Right ventricle myocardium superior (tissue), 1 donor: ENCODE data around the gene TMEM74B. TPM values are rescaled to one million over a fixed set of nuclear protein-coding genes. Genes with fewer than 3 reads are reported as not detected.
"Not testable (repeated sequence)": the region's sequence is repeated elsewhere in the genome, so short reads cannot be mapped to it uniquely, and the experiment has no call there.

Experiments used
- ATAC-seq: fragments of 200-7000 bp; cut with Tn5 transposase; one replicate; pipeline ENCODE4 v1.9.1; 2020; ENCODE audit warnings: mild to moderate bottlenecking; ENCODE audit not compliant: poor library complexity
- DNase-seq: peaks from one replicate; pipeline ENCODE4 v3.0.0-alpha.2; 2020
- intact Hi-C: fragments of 100-400 bp; cut with DNase I; formaldehyde crosslinking; loops from one replicate; pipeline ENCODE4 v1.11.2; 2022
- long read RNA-seq: library from polyadenylated mRNA; unstranded; transcript quantifications from one replicate; pipeline ENCODE4 v2.0.0, GENCODE V29; 2021
- total RNA-seq: library from RNA; stranded (reverse); fragmentation: NEBNext Ultra II Directional; extraction: Animal tissue kit (Norgen Biotek cat#: 25700); gene quantifications from one replicate; pipeline ENCODE4 v1.2.1, GENCODE V29; 2021
- donor health status: DM: no; HTN: yes; CAD: no; lungs with severe emphysema.

Gene TMEM74B
- total RNA-seq: 5.2 TPM
- long read RNA-seq, partial matches to known transcripts: 0 of 8 reads
- long read RNA-seq, other reads (novel, unspliced or antisense): 2 of 8 reads

DNA sequence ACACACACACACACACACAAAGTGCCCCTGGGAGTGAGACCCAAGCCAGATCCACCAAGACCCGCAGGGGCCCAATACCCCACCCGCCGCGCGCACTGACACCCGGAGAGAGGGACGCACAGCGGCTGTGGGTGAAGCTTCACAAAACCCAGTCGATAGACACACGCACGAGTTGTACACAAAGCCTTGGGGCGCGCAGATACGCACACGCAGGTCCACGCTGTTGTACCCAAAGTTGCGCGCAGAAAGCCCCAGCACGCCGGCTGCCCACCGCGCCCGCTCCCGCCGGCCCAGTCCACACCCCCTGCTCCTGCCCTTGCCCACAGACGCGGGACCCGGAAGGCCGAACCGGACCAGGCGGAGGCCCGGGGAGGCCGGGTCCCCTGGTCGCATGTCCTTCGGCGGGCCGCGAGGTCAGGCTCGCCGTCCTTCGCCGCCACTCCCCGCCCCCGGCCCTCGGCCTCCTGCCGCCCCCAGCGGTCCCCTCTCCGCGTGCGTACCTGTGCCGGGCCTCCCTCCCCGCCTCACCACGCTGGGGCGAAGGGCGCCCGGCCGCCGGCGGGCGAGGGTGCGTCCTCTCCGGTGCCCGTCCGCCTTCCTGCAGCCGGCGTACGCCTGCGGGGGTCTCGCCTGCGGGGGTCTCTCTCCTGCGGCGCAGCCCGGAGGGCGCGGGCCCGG, at the start of gene TMEM74B:
Gene TMEM74B, minus strand, starts transcription at position 344 of the 678 bp plus-strand sequence. CDS start 1,180 bp downstream, outside the sequence.
- DNase-seq (no peak), ATAC-seq (peak; percentile 24)
- intact Hi-C loops: no loop called here

- ATAC-seq (no peak), DNase-seq (no peak)
- intact Hi-C loops: no loop called here
These were observed 47.7 kb upstream of the TMEM74B start for GRCh38 chr20:1232286-1233111.

- ATAC-seq: no peak
- intact Hi-C loops: no loop called here
- no peak for DNase-seq
These were observed 44.8 kb upstream of the TMEM74B start for GRCh38 chr20:1229541-1229940.

- ATAC-seq: peak; percentile 95
- intact Hi-C loops: no loop called here
- peak; percentile 78 for DNase-seq
These were observed 41.2 kb upstream of the TMEM74B start, which contains the start of gene RAD21L1 for GRCh38 chr20:1225783-1226654. Gene RAD21L1 (plus strand): TSS chr20:1226044. CDS start chr20:1228454, 2,410 bp downstream.

GRCh38 chr20:1225263-1225782, 40.5 kb upstream of the TMEM74B start:
- DNase-seq (no peak), ATAC-seq (no peak)
- intact Hi-C loops: no loop called here

DNA sequence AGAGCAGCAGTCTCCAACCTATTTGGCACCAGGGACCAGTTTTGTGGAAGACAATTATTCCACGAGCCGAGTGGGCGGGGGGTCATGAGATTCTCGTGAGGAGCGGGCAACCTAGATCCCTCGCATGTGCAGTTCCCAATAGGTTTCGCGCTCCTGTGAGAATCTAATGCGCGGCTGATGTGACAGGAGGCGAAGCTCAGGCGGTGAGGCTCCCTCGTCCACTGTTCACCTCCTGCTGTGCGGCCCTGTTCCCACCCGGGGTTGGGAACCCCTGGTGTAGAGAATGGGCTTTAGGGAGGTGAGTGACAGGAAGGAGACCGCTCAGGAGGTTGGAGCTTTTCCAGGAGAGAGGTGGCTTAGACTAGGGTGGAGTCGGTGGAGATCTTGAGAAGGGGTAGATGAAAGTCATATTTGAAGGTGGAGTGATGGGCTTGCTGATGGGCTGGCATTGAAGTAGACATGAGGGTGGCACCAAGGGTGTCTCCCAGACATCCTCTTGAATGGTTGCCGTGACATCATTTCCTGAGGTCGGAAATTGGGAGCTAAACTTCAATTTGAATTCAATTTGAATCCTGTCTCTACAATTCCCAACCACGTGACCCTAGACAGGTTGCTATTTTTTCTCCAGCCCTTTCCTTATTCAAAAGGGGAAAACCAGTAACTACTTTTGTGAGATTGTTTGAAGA, 39.6 kb upstream of the TMEM74B start:
- no peak for DNase-seq
- intact Hi-C loops: no loop called here
- no peak for ATAC-seq

DNA sequence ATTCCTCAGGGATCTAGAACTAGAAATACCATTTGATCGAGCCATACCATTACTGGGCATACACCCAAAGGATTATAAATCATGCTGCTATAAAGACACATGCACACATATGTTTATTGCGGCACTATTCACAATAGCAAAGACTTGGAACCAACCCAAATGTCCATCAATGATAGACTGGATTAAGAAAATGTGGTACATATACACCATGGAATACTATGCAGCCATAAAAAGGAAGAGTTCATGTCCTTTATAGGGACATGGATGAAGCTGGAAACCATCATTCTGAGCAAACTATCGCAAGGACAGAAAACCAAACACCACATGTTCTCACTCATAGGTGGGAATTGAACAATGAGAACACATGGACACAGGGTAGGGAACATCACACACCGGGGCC, 38.0 kb upstream of the TMEM74B start:
- intact Hi-C loops, ATAC-seq, DNase-seq: not testable (repeated sequence)

DNA sequence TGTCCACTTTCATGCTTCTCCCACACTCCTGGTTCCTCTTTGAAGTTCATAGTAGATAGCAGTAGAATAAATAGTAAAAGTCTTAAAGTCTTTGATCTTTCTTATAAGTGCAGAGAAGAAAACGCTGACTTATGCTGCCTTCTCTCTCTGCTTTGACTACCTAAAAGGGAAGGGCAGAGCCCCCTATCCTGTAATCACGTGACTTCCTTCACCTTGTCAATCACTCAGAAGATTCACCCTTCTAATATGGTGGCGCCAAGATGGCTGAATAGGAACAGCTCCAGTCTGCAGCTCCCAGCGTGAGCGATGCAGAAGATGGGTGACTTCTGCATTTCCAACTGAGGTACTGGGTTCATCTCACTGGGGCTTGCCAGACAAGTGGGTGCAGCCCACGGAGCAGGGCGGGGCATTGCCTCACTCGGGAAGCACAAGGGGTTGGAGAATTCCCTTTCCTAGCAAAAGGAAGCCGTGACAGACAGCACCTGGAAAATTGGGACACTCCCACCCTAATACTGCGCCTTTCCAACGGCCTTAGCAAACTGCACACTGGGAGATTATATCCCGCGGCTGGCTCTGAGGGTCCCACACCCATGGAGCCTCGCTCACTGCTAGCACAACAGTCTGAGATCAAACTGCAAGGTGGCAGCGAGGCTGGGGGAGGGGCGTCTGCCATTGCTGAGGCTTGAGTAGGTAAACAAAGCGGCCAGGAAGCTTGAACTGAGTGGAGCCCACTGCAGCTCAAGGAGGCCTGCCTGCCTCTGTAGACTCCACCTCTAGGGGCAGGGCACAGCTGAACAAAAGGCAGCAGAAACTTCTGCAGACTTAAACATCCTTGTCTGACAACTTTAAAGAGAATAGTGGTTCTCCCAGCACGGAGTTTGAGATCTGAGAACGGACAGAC, 32.0 kb upstream of the TMEM74B start:
- not testable (repeated sequence) for DNase-seq, ATAC-seq
- intact Hi-C loops: loop anchor here (10.0 kb wide), 1 partner anchor 262 kb away; no protein-coding TSS in a partner anchor

- DNase-seq (no peak), ATAC-seq (no peak)
- intact Hi-C loops: loop anchor here (10.0 kb wide), 1 partner anchor 261 kb away; no protein-coding TSS in a partner anchor
These were observed 30.8 kb upstream of the TMEM74B start for GRCh38 chr20:1215386-1216170.

DNA sequence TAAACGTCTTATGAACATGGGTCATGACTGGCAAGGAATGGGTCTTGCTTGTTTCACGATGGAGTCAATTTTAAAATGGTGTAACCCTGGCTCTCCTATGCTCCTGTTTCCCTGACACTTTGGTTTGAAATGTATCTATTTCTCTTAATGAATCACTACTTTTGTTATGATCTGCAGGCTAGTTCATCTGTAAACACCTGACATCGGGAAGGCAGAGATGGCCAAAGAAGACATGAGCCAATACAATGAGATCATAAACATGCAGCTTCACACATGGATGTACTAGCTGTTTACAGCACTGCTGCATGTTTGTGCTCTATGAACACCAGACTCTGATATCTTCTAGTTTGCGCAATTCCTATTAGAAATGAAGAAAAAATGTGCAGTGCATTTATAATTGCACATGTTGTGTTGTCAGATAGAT, 30.1 kb upstream of the TMEM74B start:
- intact Hi-C loops: loop anchor here (5.0 to 10.0 kb wide), 2 partner anchors 260 to 398 kb away; no protein-coding TSS in a partner anchor
- DNase-seq: no peak
- no peak for ATAC-seq

- intact Hi-C loops: loop anchor here (5.0 to 10.0 kb wide), 2 partner anchors 258 to 396 kb away; no protein-coding TSS in a partner anchor
These were observed 28.0 kb upstream of the TMEM74B start for GRCh38 chr20:1212607-1213396.

DNA sequence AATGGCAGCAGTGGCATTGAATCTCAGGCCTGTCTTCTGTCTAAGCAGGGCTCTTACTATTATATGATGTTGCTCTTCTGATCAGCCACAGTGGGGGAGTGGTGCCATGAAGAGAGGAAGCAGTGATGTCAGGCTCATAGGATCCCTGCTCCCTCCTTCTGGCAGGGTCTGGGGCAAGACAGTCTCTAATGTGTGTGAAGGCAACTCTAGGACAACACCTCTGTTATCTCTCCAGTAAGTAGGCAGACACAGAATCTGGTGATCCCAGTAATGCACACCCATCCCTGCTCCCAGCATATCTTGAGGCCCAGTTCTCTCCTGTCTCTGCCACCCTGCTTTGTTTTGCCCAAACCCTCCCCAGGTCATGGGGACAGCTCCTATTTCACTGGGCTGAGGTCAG, 27.2 kb upstream of the TMEM74B start:
- ATAC-seq (no peak), DNase-seq (no peak)
- intact Hi-C loops: loop anchor here (5.0 to 10.0 kb wide), 2 partner anchors 257 to 395 kb away; no protein-coding TSS in a partner anchor

More at GRCh38 chr20:1212607-1213396, 28.0 kb upstream of the TMEM74B start:
- ATAC-seq (peak; percentile 92), DNase-seq (peak; percentile 72)

DNA sequence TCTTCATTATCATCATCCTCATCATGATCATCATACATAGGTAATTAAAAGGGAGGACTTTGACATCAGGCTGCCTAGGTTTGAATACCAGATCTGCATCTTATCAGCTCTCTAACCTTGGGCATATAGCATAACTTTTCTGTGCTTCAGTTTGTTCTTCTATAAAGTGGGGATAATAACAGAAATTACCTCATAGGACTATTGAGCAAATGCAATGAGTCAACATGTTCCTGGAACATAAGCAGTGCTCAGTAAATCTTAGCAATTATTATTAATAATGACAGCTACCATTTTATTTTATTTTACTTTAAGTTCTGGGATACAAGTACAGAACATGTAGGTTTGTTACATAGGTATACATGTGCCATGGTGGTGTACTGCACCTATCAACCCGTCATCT, 25.7 kb upstream of the TMEM74B start:
- intact Hi-C loops: loop anchor here (5.0 to 10.0 kb wide), 2 partner anchors 256 to 393 kb away; no protein-coding TSS in a partner anchor
- ATAC-seq (no peak), DNase-seq (no peak)

DNA sequence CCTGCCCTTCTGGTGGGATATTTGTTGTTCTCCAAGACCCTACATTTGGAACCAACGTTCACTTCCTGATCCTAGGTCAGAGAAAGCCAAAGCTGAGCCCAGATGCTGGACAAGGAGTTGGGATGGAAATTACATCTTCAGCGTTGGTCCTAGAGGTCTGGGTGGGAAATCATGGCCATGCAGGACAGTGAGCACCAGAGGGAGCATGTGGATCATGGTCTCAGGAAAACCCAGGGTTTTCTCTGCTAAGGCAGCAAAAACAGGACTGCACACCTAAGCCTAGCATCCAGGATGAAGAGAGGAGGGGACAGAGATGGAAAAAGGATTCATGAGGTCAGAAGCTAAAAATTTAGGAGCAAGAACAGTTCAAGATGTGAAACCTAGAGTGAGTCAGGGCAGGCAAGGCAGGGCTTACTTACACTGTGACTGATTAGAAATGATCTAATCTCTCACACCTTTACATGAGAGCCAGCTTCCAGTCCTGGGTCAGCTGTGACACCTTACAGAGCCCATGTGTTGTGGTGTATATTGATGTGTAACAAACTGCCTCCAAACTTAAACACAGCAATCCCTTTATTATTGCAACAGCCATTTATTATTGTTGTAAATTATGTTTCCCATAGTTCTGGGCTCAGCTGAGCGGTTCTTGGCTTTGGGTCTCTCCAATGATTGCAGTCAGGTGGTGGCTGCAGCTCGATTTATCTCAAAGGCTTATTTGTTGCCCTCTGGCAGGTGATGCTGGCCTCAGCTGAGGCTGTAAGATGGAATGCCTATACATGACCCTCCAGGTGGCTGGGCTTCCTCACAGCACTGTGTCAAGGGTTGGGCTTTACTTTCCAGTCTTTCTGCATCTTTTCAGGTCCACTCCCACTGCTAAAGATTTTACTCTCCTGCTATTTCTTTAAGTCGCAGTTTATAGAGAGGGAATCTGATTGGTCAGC, 24.9 kb upstream of the TMEM74B start:
- no peak for ATAC-seq
- intact Hi-C loops: loop anchor here (5.0 to 10.0 kb wide), 3 partner anchors 105 to 392 kb away; no protein-coding TSS in a partner anchor
- DNase-seq: no peak
